Ascending aorta (tissue), 2 donors: Measurements from ENCODE around the gene NCAPG2. TPM values are rescaled to one million over a fixed set of nuclear protein-coding genes. Genes with fewer than 3 reads are reported as not detected.
"Not testable (repeated sequence)": the region's sequence is repeated elsewhere in the genome, so short reads cannot be mapped to it uniquely, and the experiment has no call there.

Experiments used
- DNase-seq, 2 donors: peaks; one replicate each; pipeline ENCODE4 v3.0.0-alpha.2; 2019; ENCODE audit warnings: low spot score in 2 of 2
- H3K27ac ChIP-seq, 2 donors: fragments of 200-600 bp; sonication (generic); one replicate each; pipeline ENCODE4 v1.5.1; 2016 to 2017; ENCODE audit warnings: mild to moderate bottlenecking in 1 of 2
- H3K27me3 ChIP-seq: fragments of 200-600 bp; sonication (generic); one replicate; pipeline ENCODE4 v1.5.1; 2017
- H3K36me3 ChIP-seq, 2 donors: fragments of 200-600 bp; sonication (generic); one replicate each; pipeline ENCODE4 v1.5.1; 2016
- H3K4me1 ChIP-seq, 2 donors: fragments of 200-600 bp; sonication (generic); one replicate each; pipeline ENCODE4 v1.5.1; 2016 to 2017; ENCODE audit warnings: mild to moderate bottlenecking in 1 of 2
- H3K4me3 ChIP-seq, 2 donors: fragments of 200-600 bp; sonication (generic); one replicate each; pipeline ENCODE4 v1.5.1; 2016 to 2017; ENCODE audit warnings: mild to moderate bottlenecking in 1 of 2
- H3K9me3 ChIP-seq, 2 donors: fragments of 200-600 bp; sonication (generic); one replicate each; pipeline ENCODE4 v1.5.1; 2016
- intact Hi-C: fragments of 100-400 bp; cut with DNase I; formaldehyde crosslinking; loops from one replicate; pipeline ENCODE4 v1.15.1; 2023
- total RNA-seq: library from RNA; depleted of rRNA; stranded (reverse); fragments of >200 nt; gene quantifications from one replicate; pipeline ENCODE4 v1.1.0, GENCODE V29; 2016
- TF ChIP-seq, protein P1 (sequence below), 3 experiments: fragments of 200-600 bp in 2 of 3; fragments of 450-650 bp in 1 of 3; sonication (generic) in 2 of 3; IDR thresholded peaks; one replicate each; pipeline ENCODE4 v1.5.1; 2016 to 2019; ENCODE audit warnings: antibody characterized with exemption in 3 of 3, mild to moderate bottlenecking in 1 of 3, moderate library complexity in 1 of 3

Gene NCAPG2
- total RNA-seq, 1 donor from 2014 or later = 1.6 TPM

DNA sequence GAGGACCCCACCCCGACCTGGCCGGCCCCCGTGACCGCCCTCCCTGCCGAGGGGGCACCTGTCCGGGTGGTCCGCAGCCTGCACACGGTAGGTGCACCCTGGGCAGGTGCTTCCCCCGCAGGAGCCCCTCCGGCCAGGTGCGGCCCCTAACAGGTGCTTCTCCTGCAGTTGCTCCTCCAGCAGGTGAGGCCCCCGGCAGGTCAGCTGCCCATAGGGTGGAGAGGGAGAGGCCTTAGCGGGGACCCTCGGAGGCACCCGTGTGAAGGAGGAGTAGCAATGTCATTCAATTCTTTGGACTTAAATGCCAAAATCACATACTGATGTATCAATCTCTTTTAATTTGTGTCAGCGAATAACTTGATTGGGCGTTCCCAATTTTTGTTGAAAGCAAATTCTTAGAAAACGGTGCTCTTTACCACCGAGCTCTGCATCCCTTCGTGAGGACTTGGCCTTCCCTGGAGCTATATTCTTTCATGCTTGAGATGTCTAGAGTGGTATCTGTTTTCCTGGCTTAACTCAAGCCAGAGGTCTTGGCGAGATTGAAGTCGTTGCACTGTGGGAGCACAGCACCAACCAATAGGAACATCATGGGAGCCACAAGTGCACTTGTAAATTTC lies 738 bp upstream of the NCAPG2 start:
- Histone ChIP-seq H3K4me1 (peaks cover 0 to 3% of the 10 kb centered on the region in 2 donors), H3K9me3 (no peaks in the 10 kb centered on the region), H3K27me3 (no peaks in the 10 kb centered on the region), H3K4me3 (peak overlapping the region; percentile 87 to 90), H3K27ac (peak overlapping the region; percentile 73 to 75), H3K36me3 (no peaks in the 10 kb centered on the region)
- no peak for DNase-seq
- intact Hi-C loops = loop anchor here (2.0 kb wide), 1 partner anchor 123 kb away; the partner anchor contains the start of gene ESYT2
- TF ChIP-seq, protein P1, sequence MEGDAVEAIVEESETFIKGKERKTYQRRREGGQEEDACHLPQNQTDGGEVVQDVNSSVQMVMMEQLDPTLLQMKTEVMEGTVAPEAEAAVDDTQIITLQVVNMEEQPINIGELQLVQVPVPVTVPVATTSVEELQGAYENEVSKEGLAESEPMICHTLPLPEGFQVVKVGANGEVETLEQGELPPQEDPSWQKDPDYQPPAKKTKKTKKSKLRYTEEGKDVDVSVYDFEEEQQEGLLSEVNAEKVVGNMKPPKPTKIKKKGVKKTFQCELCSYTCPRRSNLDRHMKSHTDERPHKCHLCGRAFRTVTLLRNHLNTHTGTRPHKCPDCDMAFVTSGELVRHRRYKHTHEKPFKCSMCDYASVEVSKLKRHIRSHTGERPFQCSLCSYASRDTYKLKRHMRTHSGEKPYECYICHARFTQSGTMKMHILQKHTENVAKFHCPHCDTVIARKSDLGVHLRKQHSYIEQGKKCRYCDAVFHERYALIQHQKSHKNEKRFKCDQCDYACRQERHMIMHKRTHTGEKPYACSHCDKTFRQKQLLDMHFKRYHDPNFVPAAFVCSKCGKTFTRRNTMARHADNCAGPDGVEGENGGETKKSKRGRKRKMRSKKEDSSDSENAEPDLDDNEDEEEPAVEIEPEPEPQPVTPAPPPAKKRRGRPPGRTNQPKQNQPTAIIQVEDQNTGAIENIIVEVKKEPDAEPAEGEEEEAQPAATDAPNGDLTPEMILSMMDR (IDR thresholded peaks at IDR 0.05) = no peak

DNA sequence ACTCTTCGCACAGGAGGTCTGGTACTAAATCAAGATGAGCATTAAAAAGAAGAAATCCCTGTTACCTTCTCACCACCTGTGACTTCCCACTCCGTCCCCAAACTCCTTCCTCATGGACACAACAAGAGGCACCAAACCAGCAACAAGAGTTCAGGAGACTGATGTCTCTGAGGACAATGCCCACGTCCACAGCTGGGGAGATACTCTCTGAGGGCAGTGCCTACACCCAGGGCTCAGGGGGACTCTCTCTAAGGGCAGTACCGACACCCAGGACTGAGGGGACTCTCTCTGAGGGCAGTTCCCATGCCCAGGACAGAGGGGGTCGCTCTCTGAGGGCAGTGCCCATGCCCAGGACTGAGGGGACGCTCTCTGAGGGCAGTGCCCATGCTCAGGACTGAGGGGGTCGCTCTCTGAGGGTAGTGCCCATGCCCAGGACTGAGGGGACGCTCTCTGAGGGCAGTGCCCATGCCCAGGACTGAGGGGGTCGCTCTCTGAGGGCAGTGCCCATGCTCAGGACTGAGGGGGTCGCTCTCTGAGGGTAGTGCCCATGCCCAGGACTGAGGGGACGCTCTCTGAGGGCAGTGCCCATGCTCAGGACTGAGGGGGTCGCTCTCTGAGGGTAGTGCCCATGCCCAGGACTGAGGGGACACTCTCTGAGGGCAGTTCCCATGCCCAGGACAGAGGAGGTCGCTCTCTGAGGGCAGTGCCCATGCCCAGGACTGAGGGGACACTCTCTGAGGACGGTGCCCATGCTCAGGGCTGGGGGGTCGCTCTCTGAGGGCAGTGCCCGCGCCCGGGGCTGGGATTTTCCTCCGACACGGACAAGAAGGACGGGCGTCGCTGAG lies 703 bp downstream of the NCAPG2 start:
- H3K27me3 ChIP-seq = not testable (repeated sequence)

DNA sequence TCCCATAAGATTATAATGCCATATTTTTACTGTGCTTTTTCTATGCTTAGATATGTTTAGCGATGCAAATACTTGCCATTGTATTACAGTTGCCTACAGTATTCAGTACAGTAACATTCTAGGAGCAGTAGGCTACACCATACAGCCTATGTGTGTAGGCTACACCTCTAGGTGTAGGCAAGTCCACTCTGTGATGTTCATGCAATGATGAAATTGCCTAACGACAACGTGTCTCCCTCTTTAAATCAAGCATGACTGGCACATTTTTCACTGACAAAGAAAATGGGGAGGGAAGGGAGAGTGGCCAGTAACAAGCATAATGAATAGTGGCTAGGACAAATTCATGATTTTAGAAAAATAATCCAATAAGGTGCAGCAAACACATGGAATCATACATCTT lies 1.7 kb downstream of the NCAPG2 start:
- TF ChIP-seq, protein P1 (IDR thresholded peaks at IDR 0.05) = no peak
- Histone ChIP-seq H3K9me3 (no peaks in the 10 kb centered on the region), H3K4me1 (peaks cover 0 to 3% of the 10 kb centered on the region in 2 donors), H3K27ac (no peak overlapping the region), H3K36me3 (no peaks in the 10 kb centered on the region), H3K27me3 (no peaks in the 10 kb centered on the region), H3K4me3 (no peak overlapping the region)
- intact Hi-C loops = no loop called here
- no peak for DNase-seq

More for the DNA sequence above, 703 bp downstream of the NCAPG2 start:
- not testable (repeated sequence) for H3K4me1 ChIP-seq, H3K9me3 ChIP-seq, DNase-seq, H3K36me3 ChIP-seq
- intact Hi-C loops = loop anchor here (1.0 to 2.0 kb wide), 2 partner anchors 79 to 125 kb away; partner anchors contain the start of gene ESYT2
- Histone ChIP-seq H3K4me3 (peak overlapping the region; percentile 87 to 90), H3K27ac (peak overlapping the region in 1 of 2 donors; percentile 73)

DNA sequence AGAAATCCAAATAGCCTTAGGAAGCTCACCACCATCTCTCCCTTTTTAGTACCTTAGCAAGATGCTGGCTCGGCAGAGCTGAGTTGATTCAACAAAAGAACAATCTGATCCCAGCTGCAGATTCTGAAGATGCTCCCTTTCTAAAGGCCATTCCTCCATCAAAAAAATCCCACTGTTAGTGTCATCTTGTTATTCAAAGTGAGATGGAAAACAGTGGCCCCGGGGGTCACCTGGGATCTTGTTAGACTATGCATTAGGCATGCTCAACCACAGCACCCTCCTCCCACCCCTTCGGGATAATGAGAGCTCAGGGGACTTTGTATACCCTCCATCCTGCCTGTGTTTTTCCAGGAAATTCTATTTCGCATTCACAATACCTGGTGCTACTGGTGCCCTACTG lies 2.4 kb downstream of the NCAPG2 start:
- Histone ChIP-seq H3K36me3 (no peaks in the 10 kb centered on the region), H3K27ac (no peak overlapping the region), H3K4me1 (peaks cover 0 to 3% of the 10 kb centered on the region in 2 donors), H3K9me3 (no peaks in the 10 kb centered on the region), H3K4me3 (no peak overlapping the region), H3K27me3 (no peaks in the 10 kb centered on the region)
- TF ChIP-seq, protein P1 (IDR thresholded peaks at IDR 0.05) = no peak
- intact Hi-C loops = no loop called here
- no peak for DNase-seq

DNA sequence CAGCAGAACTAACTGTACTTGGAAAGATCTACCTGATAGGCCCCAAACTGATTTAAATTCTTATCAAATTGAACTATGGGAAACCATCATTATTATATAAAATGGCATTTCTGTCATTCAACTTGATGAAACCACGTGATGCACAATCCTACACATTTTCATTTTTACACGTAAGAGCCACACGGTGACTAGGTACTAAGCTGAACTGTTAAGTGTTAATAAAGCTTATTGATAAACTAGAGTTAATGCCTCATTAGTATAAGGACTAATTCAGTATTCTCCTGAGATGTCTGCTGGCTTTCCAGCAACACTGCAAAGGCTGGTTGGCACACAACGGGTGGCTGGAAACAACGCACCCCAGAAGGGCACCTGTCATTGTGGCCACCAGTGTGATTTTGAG lies 4.6 kb downstream of the NCAPG2 start:
- H3K4me1 ChIP-seq = peaks cover 0 to 3% of the 10 kb centered on the region in 2 donors
- H3K27ac ChIP-seq = no peak overlapping the region
- no peak overlapping the region for H3K4me3 ChIP-seq
- no peaks in the 10 kb centered on the region for H3K9me3 ChIP-seq
- no peaks in the 10 kb centered on the region for H3K27me3 ChIP-seq
- intact Hi-C loops = no loop called here
- DNase-seq = no peak
- TF ChIP-seq, protein P1 (IDR thresholded peaks at IDR 0.05) = no peak
- no peaks in the 10 kb centered on the region for H3K36me3 ChIP-seq

DNA sequence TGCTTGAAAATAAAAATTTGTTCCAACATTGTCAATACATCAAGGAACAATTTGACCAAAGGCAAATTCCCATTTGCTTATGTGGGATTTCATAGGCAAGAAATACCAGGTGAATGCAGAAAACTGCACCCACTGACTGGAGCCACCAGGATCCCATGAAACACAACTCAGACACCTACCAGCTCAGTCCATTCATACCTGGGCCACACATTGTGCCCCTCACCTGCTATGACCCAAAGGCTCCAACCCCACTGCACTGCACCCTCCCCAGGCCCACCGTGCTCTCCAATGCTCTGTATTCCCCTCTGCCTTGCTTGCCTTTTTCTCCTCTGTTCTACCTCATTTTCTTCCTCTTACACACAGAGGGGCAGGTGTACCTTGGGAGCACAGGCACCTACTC lies 5.3 kb downstream of the NCAPG2 start:
- Histone ChIP-seq H3K4me1 (peaks cover 0 to 3% of the 10 kb centered on the region in 2 donors), H3K27ac (no peak overlapping the region), H3K9me3 (no peaks in the 10 kb centered on the region), H3K27me3 (no peaks in the 10 kb centered on the region), H3K4me3 (no peak overlapping the region), H3K36me3 (no peaks in the 10 kb centered on the region)
- DNase-seq = no peak
- intact Hi-C loops = loop anchor here (5.0 kb wide), 1 partner anchor 278 kb away; no protein-coding TSS in a partner anchor
- TF ChIP-seq, protein P1 (IDR thresholded peaks at IDR 0.05) = no peak
